GM18517 (cell line): ENCODE results near the gene TEX22.

Experiments
- ATAC-seq: cut with Tn5 transposase; IDR thresholded peaks from one replicate; pipeline ENCODE4 v1.9.1; 2021; ENCODE audit warnings: mild to moderate bottlenecking, moderate library complexity; ENCODE audit not compliant: unreplicated experiment

The TEX22 gene

DNA sequence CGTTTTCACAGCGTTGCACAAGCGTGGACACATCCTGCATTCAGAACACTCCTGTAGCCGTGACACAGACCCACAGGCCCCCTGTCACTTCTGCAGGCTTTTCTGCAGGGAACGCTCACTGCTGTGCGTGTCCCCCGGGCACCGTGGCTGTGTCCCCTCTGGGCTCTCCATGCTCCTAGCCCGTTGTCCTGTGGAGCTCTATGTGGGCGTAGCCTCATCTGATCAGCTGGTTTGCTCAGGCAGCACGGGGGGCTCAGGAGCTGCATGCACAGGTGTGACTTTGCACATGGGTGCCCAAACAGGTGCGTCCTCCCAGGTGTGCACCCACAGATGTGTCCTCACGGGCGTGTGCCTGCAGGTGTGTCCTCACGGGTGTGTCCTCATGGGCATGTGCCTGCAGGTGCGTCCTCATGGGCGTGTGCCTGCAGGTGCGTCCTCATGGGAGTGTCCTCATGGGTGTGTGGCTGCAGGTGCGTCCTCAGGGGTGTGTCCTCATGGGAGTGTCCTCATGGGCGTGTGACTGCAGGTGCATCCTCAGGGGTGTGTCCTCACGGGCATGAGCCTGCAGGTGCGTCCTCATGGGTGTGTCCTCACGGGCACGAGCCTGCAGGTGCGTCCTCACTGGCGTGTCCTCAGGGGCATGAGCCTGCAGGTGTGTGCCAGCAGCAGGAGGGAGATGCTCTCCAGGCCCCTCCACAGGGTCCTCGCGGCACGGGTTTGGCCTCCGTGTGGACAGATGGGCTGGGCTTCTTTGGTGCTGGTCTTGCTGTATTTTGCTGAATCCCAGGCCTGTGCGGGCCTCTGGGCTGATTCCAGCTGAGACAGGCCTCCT is 38.8 kb downstream of the TEX22 start:
- no peak for ATAC-seq

- ATAC-seq: no peak
Observed at GRCh38 chr14:105437723-105438500, 39.6 kb downstream of the TEX22 start.

GRCh38 chr14:105439179-105439578 is 40.8 kb downstream of the TEX22 start:
- no peak for ATAC-seq

DNA sequence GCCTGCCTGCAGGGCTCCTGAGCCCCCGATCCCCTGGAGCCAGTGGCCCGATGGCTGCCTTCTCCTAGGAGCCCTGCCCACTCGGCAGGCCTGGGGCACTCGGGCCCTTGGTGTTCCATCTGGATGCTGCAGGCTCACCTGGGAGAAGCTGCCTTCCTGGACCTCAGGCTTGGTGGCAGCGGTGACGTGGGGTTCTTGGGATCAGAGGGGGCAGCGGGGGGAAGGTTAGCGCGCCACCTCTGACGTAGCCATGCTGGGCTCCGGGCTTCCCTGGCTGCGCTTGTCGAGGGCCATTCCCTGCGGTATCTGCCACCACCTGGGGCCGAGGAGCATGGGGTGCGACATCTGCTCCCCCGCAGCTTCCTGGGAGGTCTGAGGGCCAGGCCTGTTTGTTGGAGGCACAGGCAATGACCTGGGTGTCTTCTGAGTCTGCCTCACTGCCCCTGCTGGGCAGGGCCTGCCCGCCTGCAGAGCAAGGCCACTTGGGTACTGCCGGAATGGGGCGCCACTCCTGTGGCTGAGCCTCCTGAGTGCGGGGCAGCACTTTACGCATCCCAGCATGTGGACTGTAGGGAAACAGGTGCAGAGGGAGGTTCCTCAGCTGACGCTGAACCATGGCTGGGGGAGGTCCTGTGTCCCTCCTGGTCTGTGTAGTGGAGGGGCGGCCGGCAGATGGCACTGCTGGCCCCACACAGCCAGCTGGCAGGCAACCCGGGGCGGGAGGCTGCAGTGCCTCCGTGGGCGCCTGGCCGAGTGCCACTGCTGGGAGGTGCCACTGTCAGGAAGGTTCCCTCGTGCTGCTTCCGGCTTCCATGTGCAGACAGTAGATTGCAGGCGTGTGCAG is 41.6 kb downstream of the TEX22 start:
- no peak for ATAC-seq

- no peak for ATAC-seq
Observed at GRCh38 chr14:105440554-105440900, 42.2 kb downstream of the TEX22 start.

GRCh38 chr14:105440992-105441391 is 42.7 kb downstream of the TEX22 start:
- ATAC-seq: no peak

DNA sequence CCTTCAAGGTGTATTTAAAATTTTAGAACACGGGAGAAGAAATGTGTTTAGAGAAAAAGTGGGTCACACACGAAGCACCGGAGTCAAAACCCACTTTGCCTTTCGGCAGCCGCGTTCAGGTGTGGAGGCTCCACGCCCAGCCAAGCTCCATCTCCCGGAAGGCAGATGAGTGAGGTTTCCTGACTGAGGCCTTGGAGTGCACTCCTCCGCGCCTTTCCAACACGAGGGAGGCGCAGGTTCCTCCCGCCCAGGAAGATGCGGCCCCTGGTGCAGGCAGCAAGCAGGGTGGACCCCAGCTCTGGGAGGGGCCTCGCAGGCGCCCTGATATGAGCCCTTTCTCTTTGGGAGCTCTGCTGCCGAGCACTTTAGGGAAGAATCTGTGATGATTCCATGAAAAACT is 43.8 kb downstream of the TEX22 start:
- no peak for ATAC-seq

DNA sequence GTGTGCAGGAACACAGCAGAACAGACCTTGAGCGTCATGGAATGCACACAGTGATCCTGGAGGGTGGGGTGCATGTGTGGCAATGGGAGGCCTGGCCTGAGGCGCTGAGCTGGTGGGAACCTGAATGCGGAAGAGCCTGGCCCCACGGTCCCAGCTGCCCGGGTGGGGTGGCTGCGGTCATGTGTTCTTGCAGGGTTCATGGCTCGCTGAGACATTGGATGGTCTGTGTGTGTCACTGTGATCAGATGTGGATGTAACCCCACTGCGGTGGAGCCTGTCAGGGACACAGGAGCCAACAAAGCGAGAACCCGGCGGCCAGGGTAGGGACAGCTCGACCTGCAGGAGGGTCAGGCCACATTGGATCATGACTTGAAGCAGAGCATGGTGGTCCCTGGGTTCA is 44.5 kb downstream of the TEX22 start:
- no peak for ATAC-seq

DNA sequence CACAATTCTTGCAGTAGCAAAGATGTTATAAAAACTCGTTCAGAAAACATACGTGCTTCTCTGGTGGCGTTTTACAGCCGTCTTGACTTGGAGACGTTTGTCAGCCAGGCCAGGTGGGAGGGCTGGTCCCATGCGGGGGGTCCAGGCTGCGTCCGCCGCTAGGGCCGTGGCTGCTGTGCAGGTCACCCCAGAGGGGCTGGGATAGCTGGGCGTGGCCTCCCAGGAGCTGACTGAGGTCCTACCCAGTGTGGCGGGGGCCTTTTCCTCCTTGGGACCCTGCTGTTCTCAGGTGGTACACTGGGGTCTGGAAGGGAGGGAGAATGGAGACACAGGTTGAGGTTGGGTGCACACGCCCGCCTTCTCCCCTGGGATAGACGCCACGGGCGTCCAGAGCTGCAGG is 46.5 kb downstream of the TEX22 start:
- ATAC-seq: no peak

GRCh38 chr14:105445290-105445689 is 47.0 kb downstream of the TEX22 start:
- no peak for ATAC-seq

GRCh38 chr14:105445901-105446845 is 47.8 kb downstream of the TEX22 start:
- ATAC-seq: no peak

- ATAC-seq: no peak
Observed at GRCh38 chr14:105446971-105447370, 48.6 kb downstream of the TEX22 start.

GRCh38 chr14:105447651-105448640 is 49.6 kb downstream of the TEX22 start:
- ATAC-seq: no peak

GRCh38 chr14:105448706-105449111 is 50.4 kb downstream of the TEX22 start:
- no peak for ATAC-seq

DNA sequence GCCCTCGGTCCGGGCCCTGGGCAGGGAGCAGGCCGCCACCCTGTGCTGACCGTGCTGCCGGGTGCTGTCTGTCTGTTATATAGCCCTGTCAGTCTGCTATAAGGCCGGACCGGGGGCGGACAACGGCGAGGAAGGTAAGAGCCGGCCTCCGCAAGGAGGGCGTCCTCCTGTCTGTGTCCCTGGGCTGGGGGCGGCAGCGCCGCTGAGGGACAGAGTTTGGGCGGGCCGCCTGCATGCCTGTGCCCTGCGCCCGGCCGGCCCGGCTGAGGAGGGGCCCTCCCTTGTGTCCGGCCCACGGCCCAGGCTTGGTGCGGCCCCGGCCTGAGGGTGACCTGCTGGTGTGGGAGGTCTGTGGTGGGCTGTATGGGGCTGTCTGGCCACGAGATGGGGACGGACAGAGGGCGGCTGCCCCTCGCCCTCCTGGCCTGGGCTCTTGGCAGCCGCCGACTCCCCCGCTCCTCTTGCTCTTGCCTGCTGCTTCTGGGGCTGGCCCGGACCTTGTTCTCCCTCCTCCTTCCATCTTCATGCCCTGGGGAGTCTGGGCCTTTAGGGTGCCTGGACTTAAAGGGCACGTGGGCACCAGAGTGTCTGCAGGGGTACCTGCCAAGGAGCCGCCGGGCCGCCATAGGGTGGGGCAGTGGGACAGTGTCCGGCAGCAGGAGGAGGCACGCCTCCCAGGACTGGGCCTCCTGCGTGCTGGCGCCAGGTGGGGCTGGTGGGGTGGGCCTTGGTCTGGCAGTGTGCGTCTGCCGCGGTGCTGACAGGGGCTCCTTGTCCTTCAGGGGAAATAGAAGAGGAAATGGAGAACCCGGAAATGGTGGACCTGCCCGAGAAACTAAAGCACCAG is 51.2 kb downstream of the TEX22 start:
- ATAC-seq: no peak

- ATAC-seq: no peak
Observed at GRCh38 chr14:105450123-105450505, 51.8 kb downstream of the TEX22 start.

GRCh38 chr14:105450864-105451720 is 52.8 kb downstream of the TEX22 start:
- ATAC-seq: no peak
